GM21367 (cell line): ENCODE measurements around the gene LIN37.
A peak's percentile ranks its signal among the peaks of the same experiment; 100 is the strongest.

Experiments
- ATAC-seq: cut with Tn5 transposase; IDR thresholded peaks from one replicate; pipeline ENCODE4 v1.9.1; 2021; ENCODE audit not compliant: unreplicated experiment

LIN37 gene

DNA sequence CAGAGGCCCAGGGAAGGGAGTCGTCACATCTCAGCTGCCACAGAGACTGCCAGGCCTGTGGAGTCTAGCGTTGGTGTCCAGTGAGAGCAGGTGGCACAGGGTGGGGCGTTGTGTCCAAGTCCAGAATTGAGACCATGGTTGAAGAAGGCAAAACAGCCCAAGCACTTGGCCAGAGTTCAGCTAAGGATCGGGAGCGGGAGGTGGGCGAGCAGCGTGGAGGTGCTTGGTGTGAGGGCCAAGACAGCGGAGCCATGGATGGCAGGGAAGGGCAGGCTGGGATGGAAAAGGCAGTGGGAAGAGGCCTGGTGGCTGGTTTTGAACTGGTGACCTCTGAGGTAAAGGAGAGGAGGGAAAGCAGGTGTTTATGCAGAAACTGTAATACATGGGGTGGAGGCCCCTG is 14.1 kb upstream of the LIN37 start:
- ATAC-seq, result no peak

DNA sequence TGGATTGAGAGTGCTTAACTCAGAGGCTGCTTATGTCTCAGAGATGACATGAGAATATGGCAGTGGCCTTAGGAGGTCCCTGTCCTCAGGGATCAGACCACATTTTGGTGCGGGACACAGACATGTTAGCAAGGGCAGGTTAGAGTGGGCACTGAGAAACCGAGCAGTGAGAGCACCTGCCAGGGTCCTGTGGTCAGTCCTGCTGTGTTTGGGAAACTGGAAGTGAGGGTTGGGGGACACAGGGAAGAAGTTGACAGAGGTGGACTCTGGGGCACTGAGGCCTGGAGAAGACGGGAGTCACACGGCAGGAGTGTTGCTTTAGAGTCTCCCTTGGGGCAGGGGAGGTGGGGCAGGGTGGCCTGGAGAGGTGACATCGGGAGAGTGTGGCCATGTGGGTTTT is 13.5 kb upstream of the LIN37 start:
- no peak for ATAC-seq

DNA sequence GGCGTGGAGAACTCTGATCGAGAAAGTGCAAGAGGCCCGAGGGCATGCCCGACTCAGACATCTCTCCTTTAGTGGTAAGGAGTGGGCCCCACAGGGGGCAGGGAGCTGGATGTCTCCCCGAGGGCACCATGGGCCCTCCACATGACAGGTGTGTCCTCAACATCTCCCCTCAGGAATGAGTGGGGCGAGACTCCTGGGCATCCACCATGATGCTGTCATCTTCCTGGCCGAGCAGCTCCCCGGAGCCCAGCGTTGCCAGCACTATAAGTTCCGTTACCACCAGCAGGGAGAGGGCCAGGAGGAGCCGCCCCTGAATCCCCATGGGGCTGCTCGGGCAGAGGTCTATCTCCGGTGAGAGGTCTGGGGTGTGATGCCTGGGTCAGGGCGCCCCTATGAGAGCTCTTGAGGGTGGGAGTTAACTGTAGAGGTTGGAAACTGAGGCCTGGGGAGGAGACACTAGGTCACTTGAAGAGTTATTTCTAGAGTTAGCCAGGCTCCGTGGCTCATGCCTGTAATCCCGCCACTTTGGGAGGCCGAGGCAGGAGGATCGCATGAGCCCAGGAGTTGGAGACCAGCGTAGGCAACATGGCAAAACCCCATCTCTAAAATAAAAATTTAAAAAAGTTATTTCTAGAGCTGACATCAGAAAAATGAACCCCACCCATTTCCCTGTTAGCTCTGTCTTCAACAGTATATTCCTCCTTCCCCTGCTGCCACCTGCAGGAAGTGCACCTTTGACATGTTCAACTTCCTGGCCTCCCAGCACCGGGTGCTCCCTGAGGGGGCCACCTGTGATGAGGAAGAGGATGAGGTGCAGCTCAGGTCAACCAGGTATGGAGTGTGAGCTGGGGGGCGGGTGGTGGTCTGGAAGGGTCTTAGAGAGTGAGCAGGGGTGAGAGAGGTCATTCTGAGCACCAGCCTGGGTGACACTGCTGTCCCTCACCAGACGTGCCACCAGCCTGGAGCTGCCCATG is 11.2 kb upstream of the LIN37 start:
- ATAC-seq, result no peak

DNA sequence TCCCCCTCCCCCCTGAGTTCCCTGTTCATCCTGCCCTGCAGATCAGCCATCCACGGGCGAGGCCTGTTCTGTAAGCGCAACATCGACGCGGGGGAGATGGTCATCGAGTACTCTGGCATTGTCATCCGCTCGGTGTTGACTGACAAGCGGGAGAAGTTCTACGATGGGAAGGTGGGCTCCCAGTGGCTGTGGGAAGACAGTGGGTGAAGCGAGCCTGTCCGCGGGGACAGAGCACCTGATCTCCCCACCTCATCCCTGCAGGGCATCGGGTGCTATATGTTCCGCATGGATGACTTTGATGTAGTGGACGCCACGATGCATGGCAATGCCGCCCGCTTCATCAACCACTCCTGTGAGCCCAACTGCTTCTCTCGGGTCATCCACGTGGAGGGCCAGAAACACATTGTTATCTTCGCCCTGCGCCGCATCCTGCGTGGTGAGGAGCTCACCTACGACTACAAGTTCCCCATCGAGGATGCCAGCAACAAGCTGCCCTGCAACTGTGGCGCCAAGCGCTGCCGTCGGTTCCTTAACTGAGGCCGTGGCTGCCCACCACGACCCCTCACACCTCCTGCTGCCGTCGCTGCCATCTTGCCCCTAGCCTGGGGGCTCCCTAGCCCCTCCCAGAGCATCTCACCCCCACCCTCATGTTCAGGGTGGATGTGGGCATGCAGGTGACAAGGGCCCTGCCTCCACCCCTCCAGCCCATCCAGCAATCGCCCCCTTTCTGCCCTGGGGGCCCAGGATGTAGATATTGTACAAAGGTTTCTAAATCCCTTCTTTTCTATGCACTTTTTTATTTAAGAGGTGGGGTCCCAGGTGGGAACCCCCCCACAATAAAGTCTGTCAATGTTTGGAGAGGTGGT is 10.1 kb upstream of the LIN37 start:
- ATAC-seq, result no peak

DNA sequence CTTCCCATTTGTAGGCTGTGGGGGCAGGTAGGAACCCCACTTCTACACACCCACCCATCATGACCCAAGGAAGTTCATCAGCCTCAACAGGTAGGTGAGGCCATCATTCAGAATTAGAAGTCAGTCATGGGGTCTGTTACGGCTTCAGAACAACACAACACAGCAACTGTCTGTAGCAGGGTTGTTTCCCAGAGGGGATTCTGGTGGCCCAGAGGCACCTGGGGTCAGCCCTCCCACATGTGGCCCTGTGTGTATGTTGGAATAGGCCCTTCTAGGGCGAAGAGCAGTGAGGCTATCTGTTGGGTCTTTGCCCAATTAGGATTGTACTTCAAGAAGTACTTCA is 9.5 kb upstream of the LIN37 start:
- no peak for ATAC-seq

DNA sequence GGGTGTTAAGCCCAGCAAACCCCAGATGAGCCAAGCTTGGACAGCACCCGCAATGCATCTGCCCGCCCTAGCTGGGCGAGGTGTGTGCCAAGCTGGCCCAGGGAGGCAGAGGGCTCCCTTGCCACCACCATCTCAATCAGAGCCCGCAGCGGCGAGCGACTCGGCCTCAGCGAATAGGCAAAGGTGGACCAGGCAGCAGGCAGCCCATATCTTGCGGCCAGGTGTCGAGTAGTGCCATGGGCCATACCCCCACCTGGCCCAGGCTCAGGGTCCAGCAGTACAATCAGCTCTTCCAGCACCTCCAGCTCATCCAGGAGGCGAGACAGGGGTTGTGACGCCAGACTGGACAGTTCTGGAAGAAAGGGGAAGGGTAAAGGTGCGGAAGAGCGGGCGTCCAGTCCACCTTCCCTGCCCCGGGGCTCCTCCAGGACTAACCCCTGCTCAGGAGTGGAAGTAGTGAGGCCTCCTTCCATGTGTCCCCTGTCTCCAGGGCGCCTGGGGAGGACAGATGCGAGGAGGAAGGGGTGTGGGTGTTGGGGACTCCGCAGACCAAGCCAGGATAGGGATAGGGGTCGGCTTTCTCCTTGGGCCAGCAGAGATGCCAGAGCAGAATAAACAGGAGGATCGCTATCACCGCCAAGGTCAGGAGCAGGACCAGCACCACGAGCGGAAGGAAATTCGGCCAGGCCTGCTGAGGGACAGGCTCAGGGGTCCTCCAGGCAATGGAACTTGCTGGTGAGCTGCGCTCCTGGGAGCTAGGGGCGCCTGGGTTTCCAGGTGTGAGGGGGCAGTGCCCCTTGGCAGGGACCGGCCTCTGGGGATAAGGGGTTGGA is 8.9 kb upstream of the LIN37 start:
- ATAC-seq, result no peak

DNA sequence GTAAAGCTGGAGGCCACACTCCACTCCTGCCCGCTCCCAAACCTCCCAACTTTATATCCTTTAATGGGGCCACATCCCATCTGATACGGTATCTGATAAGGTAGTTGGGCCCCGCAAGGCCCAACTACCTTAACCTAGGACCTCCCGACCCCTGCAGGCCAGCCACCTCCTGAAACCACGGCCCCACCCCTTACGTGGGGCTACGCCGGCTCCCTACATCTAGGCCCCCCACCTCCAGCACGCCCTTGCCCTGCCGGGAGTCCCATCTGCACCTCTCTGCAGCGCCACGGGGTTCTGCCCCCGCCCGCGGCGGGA is 8.3 kb upstream of the LIN37 start:
- ATAC-seq, result no peak

DNA sequence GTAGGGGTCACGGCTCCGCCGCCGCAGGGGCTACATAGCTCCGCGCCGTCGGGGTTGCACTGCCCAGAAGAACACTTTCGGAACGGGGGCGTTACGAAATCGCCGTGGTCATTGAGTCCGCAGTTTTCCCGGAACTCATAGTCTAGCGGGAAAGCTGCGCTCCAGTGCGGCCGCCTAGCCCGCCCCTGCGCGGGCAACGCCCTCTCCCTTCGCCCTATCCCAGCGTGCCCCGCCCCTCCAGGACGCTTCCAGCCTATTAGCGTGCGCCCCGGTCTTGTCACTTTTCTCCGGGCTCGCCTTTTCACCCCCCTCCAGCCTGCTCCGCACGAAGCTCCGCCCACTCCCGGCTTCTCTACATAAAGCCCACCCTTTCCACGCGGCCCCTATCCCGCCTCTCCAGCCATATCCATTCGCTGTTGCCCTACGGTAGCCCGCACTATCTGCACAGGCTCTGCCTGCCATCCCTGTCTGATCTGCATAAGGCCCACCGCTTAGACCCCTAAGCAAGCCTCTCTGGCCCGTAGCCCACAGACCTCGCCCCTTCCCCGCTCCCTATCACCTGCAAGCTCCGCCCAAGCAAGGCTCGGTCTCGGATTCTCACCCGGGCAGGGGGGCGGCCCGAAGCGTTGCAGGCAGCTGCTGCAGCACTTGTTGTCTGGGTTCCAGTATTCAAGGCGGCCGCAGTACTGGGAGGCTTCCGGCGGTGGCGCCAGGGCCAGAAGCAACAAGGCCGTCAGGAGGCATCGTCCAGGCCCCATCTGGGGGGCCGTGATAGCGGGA is 7.8 kb upstream of the LIN37 start:
- ATAC-seq, result peak; percentile 43

DNA sequence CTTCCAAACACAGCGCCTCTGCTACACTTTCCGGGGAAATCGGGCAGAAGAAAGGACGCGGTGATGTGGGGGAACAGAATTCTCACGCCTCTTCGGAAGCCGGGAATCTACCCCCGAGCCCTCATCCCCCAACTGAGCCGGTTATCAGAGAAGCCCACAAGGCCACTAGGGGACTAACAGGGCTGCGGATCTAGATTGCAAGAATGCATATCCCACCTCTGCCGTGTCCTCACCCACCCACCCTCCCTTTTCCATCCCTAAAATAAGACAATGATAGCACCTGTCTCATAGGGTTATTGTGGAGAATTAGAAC is 7.2 kb upstream of the LIN37 start:
- no peak for ATAC-seq

DNA sequence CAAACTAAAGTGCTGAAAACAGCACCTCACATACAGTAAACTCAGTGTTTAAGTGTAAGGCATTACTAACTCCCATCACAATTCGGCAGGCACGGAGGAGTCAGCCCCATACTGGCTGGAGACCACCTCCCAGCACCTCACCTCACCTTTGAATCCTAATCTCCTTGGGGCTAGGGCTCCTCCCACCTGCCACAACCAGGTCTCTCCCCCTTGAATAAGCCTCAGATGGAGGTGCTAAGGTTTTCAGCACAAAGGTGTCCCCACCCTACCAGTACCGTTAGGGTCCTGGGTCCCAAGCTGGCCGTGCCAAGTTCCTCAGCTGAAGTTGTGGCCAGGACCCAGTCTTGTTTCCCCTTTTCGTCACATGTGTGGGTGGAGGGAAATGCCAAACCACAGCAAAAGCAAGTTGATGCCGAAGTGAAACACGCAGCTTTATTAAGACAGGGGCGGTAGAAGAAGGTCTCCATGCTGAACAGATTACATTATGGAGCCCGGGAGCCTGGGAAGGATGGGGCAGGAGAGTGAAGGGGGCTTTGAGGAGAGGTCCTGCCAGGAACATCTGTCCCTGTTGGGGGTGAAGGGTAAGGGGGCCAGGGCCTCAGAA is 6.2 kb upstream of the LIN37 start, which contains the start of gene IGFLR1:
TSS of gene IGFLR1 (minus strand) at position 332 of the 604 bp plus-strand sequence. CDS start 1,272 bp downstream, outside the sequence.
- ATAC-seq, result no peak

DNA sequence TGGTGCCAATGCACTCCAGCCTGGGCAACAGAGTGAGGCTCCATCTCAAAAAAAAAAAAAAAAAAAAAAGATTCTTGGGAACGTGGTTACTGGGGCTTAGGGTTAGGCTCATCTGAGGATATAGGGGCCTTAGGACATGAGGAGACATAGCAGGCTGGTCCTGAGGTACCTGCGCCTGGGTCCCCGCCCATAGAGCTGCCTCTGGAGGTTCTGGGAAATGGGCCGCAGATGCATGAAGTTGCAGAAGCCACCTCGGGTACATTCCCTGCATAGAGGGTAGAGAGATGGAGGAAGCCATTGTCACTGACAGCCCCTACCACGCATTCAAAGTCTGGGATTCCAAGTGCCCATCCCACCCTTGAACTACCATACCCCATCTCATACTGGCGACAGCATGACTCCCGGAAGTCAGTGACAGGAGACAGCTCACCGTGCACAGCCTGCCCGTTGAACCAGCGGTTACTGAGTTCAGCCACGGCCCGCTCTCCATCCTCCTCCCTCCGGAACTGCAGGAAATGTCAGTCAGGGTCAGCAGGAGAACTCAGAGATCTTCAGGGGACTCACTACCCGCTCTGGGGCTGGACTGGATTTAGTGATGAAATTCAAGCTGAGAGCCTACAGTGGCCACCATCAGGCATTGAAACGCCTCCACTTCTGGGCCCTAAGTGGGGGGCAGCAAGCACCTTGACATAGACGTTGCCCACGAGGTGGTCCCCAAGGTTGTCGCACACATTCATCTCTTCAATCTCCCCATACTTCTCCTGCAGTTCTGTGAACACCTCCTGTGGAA is 4.5 kb upstream of the LIN37 start:
- no peak for ATAC-seq

DNA sequence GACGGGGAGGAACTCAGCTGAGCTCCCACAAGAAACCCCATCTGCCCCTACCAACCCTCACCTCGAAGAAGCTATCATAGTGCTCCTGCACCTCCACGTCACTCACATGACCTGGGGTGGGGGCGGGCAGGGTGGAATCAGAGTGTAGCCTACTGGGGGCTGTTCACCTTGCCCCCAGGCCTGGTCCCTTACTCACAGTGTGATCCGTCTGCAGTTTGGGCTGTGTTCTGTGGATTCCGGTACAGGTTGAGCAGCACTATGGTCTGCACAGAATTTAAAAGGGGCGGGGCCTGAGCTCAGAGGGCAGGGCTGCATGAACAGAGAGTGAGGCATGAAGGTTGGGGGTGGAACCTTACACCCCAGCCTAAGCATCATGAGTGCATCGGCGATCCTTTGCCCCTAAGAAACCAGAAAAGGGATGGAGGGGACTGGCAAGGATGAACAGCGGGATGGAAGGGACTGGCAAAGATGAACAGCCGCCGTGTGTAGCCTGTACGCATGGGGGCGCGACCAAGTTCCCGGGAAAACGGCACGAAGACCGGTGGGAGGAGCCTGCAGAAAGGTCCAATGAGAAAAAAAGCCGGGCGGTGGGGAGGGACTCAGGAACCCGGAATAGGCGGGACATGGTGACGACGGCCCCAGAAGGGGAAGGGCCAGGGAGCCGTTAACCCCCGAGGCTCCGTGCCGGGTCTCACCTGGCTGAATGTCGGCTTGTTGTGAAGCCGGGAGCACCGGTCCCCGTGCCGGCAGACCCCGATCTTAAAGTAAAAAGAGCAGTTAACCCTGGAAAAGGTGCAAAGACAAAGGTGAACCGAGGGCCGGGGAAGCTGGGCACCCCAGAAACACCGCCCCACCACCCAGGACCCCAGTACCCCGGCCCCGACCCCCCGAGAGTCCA is 3.7 kb upstream of the LIN37 start:
- peak; percentile 29 for ATAC-seq

DNA sequence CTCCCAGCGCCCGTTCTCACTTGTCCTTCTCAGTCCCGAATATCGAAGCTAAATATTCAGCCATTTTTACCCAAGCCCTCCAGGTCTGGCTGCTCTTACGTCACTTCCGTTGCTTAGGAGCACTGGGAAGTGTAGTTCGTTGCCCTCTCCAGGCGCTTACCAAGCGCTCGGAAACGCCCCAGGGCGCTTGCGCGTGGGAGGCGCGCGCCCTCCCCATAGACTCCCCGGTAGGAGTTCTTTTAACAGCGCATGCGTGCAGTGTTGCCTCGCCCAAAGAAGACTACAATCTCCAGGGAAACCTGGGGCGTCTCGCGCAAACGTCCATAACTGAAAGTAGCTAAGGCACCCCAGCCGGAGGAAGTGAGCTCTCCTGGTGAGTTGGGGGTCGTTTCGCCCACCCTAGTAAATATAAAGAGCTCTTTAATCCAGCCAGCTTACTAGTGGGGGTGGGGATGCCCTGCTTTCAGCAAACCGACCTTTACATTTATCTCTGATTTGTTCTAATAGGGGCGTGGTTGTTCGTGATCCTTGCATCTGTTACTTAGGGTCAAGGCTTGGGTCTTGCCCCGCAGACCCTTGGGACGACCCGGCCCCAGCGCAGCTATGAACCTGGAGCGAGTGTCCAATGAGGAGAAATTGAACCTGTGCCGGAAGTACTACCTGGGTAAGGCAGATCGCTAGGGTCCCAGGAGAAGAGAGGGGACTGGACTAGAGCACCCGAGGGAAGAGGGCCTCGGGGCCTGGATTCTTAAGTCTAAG is 2.9 kb upstream of the LIN37 start, which contains the start of the genes PSENEN and U2AF1L4:
TSS of gene PSENEN (plus strand) at position 324 of the 759 bp plus-strand sequence. CDS start at position 604, 280 bp downstream.
TSS of gene U2AF1L4 (minus strand) at position 91 of the 759 bp plus-strand sequence. CDS start at position 64, 27 bp downstream.
- peak; percentile 33 for ATAC-seq

DNA sequence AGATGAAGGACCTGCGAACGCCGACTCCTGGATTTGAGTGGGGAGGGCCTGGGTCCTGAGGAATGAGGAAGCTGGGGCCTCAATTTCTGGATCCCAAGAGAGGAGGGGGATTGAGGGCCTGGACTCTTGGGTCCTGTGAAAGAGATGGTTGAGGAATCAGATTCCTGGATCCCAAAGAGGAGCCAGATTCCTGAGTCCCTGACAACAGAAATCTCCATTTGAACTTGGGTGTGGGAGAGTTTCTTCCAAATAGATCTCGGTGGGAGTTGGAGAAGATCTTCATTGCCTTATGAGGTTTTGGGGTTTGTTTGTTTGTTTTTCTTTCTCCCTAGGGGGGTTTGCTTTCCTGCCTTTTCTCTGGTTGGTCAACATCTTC is 2.3 kb upstream of the LIN37 start:
- no peak for ATAC-seq

DNA sequence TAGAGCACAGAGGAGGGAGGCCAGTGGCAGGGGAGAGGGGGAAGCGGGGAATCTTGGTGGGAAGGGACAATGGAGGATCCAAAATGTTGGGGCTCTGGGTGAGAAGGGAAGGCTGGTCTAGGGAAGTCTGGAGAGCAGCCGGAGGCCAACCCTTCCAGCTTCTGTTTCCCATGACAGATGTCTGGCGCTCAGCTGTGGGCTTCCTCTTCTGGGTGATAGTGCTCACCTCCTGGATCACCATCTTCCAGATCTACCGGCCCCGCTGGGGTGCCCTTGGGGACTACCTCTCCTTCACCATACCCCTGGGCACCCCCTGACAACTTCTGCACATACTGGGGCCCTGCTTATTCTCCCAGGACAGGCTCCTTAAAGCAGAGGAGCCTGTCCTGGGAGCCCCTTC is 1.8 kb upstream of the LIN37 start:
- no peak for ATAC-seq

DNA sequence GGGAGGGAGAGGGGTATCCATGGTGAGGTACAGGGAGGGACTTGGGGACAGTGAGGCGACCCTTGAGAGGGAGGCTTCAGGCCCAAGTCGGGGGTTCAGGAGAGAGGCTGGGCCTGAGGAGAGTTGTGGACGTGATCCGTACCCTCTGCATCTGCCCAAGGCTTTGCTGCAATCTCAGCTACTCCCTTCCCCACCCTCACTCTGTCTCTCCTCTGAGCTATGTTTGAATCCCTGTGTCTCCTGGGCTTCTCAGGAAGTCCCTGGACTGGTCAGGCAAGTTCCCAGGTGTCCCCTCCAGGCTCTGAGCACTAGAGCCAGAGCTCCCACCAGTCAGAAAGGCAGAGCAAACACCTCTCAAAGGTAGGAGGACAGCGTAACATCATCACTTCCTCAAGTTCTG is 1.8 kb downstream of the LIN37 start:
- ATAC-seq, result no peak
